GM12878 (cell line): ENCODE results near the gene ZNF365. TPM values are rescaled to one million over a fixed set of nuclear protein-coding genes. Genes with fewer than 3 reads are reported as not detected.

Source experiments
- ASH2L ChIP-seq: fragments of 300-600, 200-600 bp; sonication (generic); IDR thresholded peaks from 2 replicates; pipeline ENCODE4 v1.6.1; 2017; ENCODE audit warnings: low read depth, mild to moderate bottlenecking, borderline replicate concordance
- CBX3 ChIP-seq: fragments of 200-600 bp; sonication (generic); IDR thresholded peaks from 2 replicates; pipeline ENCODE4 v1.6.1; 2016; ENCODE audit warnings: low read depth, borderline replicate concordance
- EZH2 ChIP-seq: IDR thresholded peaks from 2 replicates; pipeline ENCODE4 v1.6.1; 2012; ENCODE audit warnings: low read depth, mild to moderate bottlenecking, control low read depth, inconsistent platforms, low read length, borderline replicate concordance; ENCODE audit not compliant: control insufficient read depth
- FOXK2 ChIP-seq: fragments of 450-650 bp; IDR thresholded peaks from 2 replicates; pipeline ENCODE4 v1.6.1; 2017; ENCODE audit warnings: mild to moderate bottlenecking, moderate library complexity
- IRF3 ChIP-seq: fragments of 450-650 bp; IDR thresholded peaks from 2 replicates; pipeline ENCODE4 v1.6.1; 2014; ENCODE audit warnings: mild to moderate bottlenecking
- RAD21 ChIP-seq: IDR thresholded peaks from 2 replicates; pipeline ENCODE4 v1.6.1; 2011; ENCODE audit warnings: mild to moderate bottlenecking, low read depth, low read length, moderate library complexity; ENCODE audit not compliant: insufficient read depth
- SKIL ChIP-seq: fragments of 450-650 bp; IDR thresholded peaks from 2 replicates; pipeline ENCODE4 v1.6.1; 2017; ENCODE audit warnings: mild to moderate bottlenecking, low read depth, inconsistent platforms; ENCODE audit not compliant: poor library complexity, severe bottlenecking
- SMAD1 ChIP-seq: fragments of 450-650 bp; IDR thresholded peaks from 2 replicates; pipeline ENCODE4 v1.6.1; 2018; ENCODE audit warnings: mild to moderate bottlenecking, low read depth; ENCODE audit not compliant: partially characterized antibody
- SMARCA5 ChIP-seq: fragments of 450-650 bp; IDR thresholded peaks from 2 replicates; pipeline ENCODE4 v1.6.1; 2017; ENCODE audit warnings: mild to moderate bottlenecking
- TCF7 ChIP-seq: IDR thresholded peaks from 2 replicates; pipeline ENCODE4 v1.6.1; 2014; ENCODE audit warnings: antibody characterized with exemption, borderline replicate concordance
- USF1 ChIP-seq: IDR thresholded peaks from 2 replicates; pipeline ENCODE4 v1.6.1; 2011; ENCODE audit warnings: borderline replicate concordance, low read depth, mild to moderate bottlenecking, moderate library complexity, mixed read lengths, low read length; ENCODE audit not compliant: insufficient read depth; ENCODE audit errors: extremely low read length
- WRNIP1 ChIP-seq: IDR thresholded peaks from 2 replicates; pipeline ENCODE4 v1.6.1; 2011; ENCODE audit warnings: low read depth, low read length, improper control_type of control experiment, borderline replicate concordance
- ZBTB40 ChIP-seq: fragments of 450-650 bp; IDR thresholded peaks from 2 replicates; pipeline ENCODE4 v1.6.1; 2016; ENCODE audit warnings: mild to moderate bottlenecking, moderate library complexity, borderline replicate concordance
- polyA plus RNA-seq, 11 experiments: library from polyadenylated mRNA; depleted of rRNA in 4 of 11; unstranded in 6 of 11; stranded (reverse) in 5 of 11; fragments of >200 nt; fragmentation: Nextera tagmentation in 4 of 11; fragmentation: Illumina TruSeq in 1 of 11; extraction: Ambion mirVana in 4 of 11; extraction: Trizol in 1 of 11; gene quantifications; 1 replicate in 1 of 11; 2 replicates in 10 of 11; pipeline versions ENCODE4 v1.2.1 to v1.2.3, GENCODE V29; 2011 to 2016; ENCODE audit warnings: inconsistent platforms in 2 of 11, missing spikeins in 2 of 11, low read depth in 1 of 11
- total RNA-seq, 4 experiments: library from RNA; depleted of rRNA in 3 of 4; stranded (reverse); fragments of >200 nt in 3 of 4; fragmentation: Illumina TruSeq in 1 of 4; extraction: Trizol in 1 of 4; gene quantifications; 2 replicates each; pipeline versions ENCODE4 v1.2.1 to v1.2.3, GENCODE V29; 2013 to 2021

Gene ZNF365
- total and polyA plus RNA-seq, 10 of the 15 experiments (the other 5 are each of a cell fraction or from before 2014, with no cell fraction given): 0.08 TPM; not detected in 9

GRCh38 chr10:62442894-62443669 lies 68.9 kb downstream of the ZNF365 start (continued):
- no peak for TF ChIP-seq EZH2
- TF ChIP-seq IRF3: no peak
- no peak for TF ChIP-seq RAD21
- TF ChIP-seq SKIL: no peak
- no peak for TF ChIP-seq SMARCA5
- no peak for TF ChIP-seq FOXK2
- no peak for TF ChIP-seq ASH2L
- no peak for TF ChIP-seq USF1
- TF ChIP-seq WRNIP1: no peak
- TF ChIP-seq CBX3: no peak
- TF ChIP-seq SMAD1: no peak
- no peak for TF ChIP-seq TCF7
- TF ChIP-seq ZBTB40: no peak
- TF ChIP-seq, all 136 proteins: peak for 0
